Measurements from ENCODE around the gene KCNIP2. TPM values are rescaled to one million over a fixed set of nuclear protein-coding genes. Genes with fewer than 3 reads are reported as not detected.

KCNIP2 gene
- total RNA-seq, 4 donors from 2014 or later: 0.33 to 2.4 (median 0.39) TPM; not detected in 1

GRCh38 chr10:101880232-101880573 lies 36.6 kb upstream of the KCNIP2 start:
- in situ Hi-C loops (cut with MboI; ENCODE audit: low sequenced_read_pairs in 4 of 4) (no loop called here), intact Hi-C loops (cut with DNase I; ENCODE audit: low total_unique reads) (no loop called here)
- Histone ChIP-seq H3K9me3 (no peaks in the 10 kb centered on the region), H3K36me3 (no peaks in the 10 kb centered on the region), H3K27ac (no peak overlapping the region), H3K4me3 (no peak overlapping the region), H3K27me3 (no peaks in the 10 kb centered on the region), H3K4me1 (no peaks in the 10 kb centered on the region)
- no peak for TF ChIP-seq CTCF (IDR thresholded peaks at IDR 0.05 in 4 of 5, conservative IDR thresholded peaks at IDR 0.05 in 1 of 5)
- no peak for TF ChIP-seq POLR2A (IDR thresholded peaks at IDR 0.05)
- DNase-seq: no peak
- ATAC-seq: no peak

GRCh38 chr10:101879456-101880231 lies 36.0 kb upstream of the KCNIP2 start:
- in situ Hi-C loops (cut with MboI; ENCODE audit: low sequenced_read_pairs in 4 of 4): no loop called here
- ATAC-seq: no peak
- no peak for DNase-seq
- Histone ChIP-seq H3K9me3 (no peaks in the 10 kb centered on the region), H3K4me1 (no peaks in the 10 kb centered on the region), H3K27me3 (no peaks in the 10 kb centered on the region), H3K27ac (no peak overlapping the region), H3K36me3 (no peaks in the 10 kb centered on the region), H3K4me3 (no peak overlapping the region)
- intact Hi-C loops (cut with DNase I; ENCODE audit: low total_unique reads): no loop called here
- TF ChIP-seq CTCF (IDR thresholded peaks at IDR 0.05 in 4 of 5, conservative IDR thresholded peaks at IDR 0.05 in 1 of 5) (no peak), POLR2A (IDR thresholded peaks at IDR 0.05) (no peak)

- no peak overlapping the region for H3K4me3 ChIP-seq
- no peaks in the 10 kb centered on the region for H3K9me3 ChIP-seq
- no peak for ATAC-seq
- no peak for DNase-seq
- in situ Hi-C loops (cut with MboI; ENCODE audit: low sequenced_read_pairs in 4 of 4): no loop called here
- no peaks in the 10 kb centered on the region for H3K4me1 ChIP-seq
- intact Hi-C loops (cut with DNase I; ENCODE audit: low total_unique reads): no loop called here
- TF ChIP-seq CTCF (IDR thresholded peaks at IDR 0.05 in 4 of 5, conservative IDR thresholded peaks at IDR 0.05 in 1 of 5) (no peak), POLR2A (IDR thresholded peaks at IDR 0.05) (no peak)
- H3K36me3 ChIP-seq: no peaks in the 10 kb centered on the region
- H3K27me3 ChIP-seq: no peaks in the 10 kb centered on the region
- no peak overlapping the region for H3K27ac ChIP-seq
Observed at GRCh38 chr10:101878869-101879268, 35.3 kb upstream of the KCNIP2 start.

GRCh38 chr10:101875068-101875688 lies 31.6 kb upstream of the KCNIP2 start:
- in situ Hi-C loops (cut with MboI; ENCODE audit: low sequenced_read_pairs in 4 of 4) (no loop called here), intact Hi-C loops (cut with DNase I; ENCODE audit: low total_unique reads) (no loop called here)
- no peak for DNase-seq
- Histone ChIP-seq H3K4me1 (no peaks in the 10 kb centered on the region), H3K9me3 (no peaks in the 10 kb centered on the region), H3K27ac (no peak overlapping the region), H3K36me3 (no peaks in the 10 kb centered on the region), H3K4me3 (no peak overlapping the region), H3K27me3 (no peaks in the 10 kb centered on the region)
- ATAC-seq: no peak
- no peak for TF ChIP-seq POLR2A (IDR thresholded peaks at IDR 0.05)
- TF ChIP-seq CTCF (IDR thresholded peaks at IDR 0.05 in 4 of 5, conservative IDR thresholded peaks at IDR 0.05 in 1 of 5): no peak

All from gastrocnemius medialis (tissue), 4 donors.